Stimulated activated CD8-positive, alpha-beta memory T cell treated with anti-CD3 and anti-CD28 coated beads, Interleukin-7, amount 100 ng/mL, for 4 hours (primary cell): Measurements from ENCODE around the gene TIGD6.
"Not testable (repeated sequence)": the region's sequence is repeated elsewhere in the genome, so short reads cannot be mapped to it uniquely, and the experiment has no call there.

Experiments used
- DNase-seq, 2 donors: peaks; one replicate each; pipeline ENCODE4 v3.0.0-alpha.2; 2020; ENCODE audit warnings: low read depth in 2 of 2

TIGD6 gene

DNA sequence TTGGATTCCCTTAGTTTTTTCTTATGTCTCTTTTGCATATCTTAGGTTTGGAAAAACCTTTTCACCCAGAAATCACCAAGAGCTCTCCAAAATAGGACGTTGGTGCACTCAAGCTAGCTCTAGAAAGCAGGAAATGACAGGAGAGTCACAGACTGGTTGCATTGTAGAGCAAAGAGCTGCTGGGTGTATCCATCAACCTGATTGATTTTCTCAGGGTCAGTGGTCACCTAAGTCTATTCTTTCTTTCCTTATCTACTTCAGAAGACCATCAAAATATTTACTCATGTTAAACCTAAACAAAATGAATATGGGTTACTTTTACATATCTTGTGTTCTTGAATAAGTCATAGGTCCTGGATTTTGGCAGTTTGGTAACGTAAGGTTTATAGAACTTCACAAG lies 25.0 kb downstream of the TIGD6 start:
- no peak for DNase-seq

DNA sequence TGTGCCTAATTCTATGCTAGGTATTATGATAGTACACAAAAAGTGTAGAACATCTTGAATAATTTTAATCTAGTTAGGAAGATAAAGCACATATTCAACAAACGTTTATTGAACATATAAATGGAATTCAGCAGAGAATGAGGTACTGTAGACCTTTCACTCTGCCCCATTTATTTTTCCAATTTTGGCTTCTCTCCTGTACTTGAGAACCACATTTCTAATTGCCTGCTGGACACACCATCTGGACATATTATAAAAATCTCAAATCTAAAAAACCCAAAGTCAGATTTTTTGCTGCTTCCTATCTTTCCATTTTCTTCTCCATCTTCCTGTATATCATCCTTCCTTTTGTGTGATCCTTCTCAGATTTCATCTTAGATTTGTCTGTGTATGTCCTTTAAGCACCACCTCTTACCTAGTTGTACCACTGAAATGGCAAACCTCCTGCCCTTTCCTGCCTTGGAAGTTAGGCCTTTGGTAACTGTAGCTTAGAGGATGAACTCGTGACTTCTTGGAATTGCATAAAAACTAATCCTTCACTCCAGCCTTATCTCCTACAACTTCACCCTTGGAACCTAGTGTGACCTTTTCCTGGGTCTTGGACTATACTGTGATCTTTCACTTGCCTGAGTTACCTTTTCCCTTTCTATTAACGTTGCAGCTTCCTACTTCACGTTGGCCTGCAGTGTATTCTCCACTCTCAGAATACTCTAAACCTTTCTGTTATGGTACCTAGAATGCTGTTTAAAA lies 31.1 kb downstream of the TIGD6 start:
- no peak for DNase-seq

DNA sequence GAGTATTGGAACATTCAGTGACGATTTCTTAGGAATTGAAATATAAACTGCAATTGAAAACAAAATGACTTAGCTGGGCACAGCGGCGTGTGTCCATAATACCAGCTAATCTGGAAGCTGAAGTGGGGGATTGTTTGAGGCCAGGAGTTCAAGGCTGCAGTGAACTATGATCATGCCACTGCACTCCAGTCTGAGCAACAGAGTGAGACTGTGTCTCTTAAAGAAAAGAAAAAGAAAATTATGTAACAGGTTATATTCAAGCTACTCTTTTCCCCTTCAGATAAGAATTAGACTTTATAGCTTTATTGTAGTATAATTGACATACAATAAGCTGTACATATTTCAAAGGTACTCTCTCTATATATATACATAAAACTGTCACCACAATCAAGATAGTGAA lies 33.5 kb downstream of the TIGD6 start:
- DNase-seq = no peak

DNA sequence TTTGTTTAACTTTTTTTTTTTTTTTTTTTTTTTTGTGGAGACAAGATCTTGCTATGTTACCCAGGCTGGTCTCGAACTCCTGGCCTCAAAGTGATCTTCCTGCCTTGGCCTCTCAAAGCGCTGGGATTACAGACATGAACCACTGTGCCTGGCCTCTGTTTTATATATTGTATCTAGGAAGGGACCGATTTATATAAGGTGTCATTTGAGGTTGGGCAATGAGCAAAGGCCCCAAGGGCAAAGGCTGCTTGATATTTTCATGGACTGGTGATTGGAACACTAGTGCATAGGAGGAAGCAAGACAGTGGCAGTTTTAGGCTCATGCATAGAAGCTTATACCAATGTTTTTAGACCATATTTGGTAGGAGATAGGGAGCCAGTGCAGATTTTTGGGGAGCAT lies 36.7 kb downstream of the TIGD6 start:
- no peak for DNase-seq

DNA sequence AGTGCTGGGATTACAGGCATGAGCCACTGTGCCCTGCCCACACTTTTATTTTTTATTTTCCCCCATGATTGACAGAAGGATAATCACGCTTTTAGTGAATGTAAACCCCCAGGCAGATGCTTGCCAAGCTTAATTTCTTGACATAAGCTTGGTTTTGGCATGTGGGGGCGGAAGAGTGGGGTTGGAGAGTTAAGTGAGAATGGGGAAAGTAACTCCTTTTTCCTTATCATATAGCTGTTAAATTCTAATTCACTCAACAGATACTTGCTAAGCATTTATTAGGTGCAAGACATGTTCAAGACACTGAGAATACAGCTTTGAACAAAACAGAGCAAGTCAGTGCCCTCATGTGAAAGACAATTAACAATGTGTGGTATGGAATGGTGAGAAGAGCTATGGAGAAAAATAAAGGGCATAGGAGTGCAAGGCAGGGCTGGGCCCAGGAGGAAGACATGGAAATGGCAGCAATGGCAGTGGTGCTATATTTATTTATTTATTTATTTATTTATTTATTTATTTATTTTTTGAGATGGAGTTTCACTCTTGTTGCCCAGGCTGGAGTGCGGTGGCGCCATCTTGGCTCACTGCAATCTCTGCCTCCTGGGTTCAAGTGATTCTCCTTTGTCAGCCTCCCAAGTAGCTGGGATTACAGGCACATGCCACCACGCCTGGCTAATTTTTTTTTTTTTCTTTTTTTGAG lies 37.7 kb downstream of the TIGD6 start:
- DNase-seq = no peak

DNA sequence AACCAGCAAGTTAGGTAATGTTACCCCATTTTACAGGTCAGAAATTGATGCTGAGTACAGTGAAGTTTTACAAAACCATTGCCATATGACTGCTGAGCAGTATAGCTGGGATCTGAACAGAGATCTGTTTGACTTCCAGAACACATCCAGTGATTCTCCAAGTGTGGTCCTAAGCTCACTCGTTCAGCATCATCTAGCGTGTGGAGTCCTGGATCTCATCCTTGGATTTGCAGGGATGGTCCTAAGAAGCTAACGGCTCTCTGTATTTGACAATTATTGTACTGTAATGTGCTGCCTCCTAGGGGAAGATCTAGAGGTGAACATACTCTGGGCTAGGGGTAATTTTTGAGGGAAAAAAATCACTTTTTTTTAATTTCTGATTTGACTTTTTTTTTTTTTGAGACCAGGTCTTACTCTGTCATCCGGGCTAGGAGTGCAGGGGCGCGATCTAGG lies 38.5 kb downstream of the TIGD6 start:
- DNase-seq = no peak

DNA sequence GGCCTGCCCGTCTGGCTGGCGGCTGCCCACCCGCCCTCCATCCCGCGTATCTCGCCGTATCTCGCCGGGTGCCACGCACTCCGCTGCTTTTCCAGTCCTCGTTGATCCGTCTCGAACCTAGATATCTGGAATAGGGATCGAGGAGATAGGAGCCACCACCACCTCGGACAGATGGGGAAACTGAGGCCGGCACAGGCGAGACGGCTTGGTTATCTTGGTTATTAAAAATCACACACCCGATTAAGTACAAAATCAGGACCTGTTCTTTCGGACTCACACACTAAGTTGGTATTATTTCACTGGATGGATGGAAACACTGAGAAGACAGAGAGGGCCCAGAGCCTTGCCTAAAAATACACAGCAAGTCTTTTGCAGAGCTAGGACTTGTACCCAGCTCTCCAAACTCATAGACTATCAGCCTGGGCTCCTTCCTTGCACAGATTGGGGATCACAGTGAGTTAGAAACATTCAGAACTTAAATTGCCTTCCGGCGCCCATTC lies 39.2 kb downstream of the TIGD6 start:
- DNase-seq = no peak

DNA sequence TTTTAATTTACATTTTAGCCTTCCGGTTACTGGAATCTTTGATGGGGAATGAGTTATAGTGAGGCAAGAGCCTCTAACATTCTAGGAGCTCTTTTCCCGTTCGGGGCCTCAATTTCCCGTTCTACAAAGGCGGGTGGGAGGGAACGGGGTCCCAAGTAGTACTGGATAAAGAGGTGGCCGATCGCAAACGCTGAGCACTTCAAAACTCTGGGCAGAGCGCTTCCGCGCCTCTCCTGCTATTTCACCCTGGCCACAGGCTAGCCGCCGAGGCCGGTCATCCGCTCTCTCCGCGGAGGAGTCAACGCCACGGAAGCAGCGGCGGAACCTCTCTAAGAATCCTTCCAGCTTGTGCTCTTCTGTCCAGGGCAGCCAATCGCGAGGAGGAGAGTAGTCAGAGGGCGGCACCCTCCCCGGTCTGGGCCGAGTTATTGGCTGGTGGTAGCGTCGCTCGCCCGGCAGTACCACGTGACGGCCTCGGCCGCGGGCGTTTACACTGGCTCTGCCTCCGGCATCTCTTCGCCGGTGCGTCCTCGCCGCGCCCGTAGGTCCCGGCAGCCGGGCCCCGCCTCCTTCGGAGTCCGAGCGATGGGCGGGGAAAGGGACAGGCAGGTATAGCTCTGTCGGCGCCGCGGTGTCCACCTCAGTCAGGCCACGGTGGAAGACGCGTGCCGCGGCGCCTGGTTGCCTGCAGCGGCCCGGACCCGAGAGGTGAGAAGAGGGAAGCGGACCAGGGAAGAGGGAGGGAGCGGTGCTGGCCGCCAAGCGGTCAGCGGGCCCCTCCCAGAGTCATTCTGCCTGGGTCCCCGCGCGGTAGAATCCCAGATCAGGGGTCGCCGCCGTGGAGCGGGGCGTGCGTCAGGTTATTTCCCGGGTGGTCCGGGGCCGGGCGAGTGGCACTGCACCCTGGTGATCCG lies 39.9 kb downstream of the TIGD6 start, which contains the start of gene SLC26A2:
Gene SLC26A2 (plus strand): TSS at position 487 of the 914 bp plus-strand sequence. CDS start 16,895 bp downstream, outside the sequence.
- peak; percentile 90 to 93 for DNase-seq

DNA sequence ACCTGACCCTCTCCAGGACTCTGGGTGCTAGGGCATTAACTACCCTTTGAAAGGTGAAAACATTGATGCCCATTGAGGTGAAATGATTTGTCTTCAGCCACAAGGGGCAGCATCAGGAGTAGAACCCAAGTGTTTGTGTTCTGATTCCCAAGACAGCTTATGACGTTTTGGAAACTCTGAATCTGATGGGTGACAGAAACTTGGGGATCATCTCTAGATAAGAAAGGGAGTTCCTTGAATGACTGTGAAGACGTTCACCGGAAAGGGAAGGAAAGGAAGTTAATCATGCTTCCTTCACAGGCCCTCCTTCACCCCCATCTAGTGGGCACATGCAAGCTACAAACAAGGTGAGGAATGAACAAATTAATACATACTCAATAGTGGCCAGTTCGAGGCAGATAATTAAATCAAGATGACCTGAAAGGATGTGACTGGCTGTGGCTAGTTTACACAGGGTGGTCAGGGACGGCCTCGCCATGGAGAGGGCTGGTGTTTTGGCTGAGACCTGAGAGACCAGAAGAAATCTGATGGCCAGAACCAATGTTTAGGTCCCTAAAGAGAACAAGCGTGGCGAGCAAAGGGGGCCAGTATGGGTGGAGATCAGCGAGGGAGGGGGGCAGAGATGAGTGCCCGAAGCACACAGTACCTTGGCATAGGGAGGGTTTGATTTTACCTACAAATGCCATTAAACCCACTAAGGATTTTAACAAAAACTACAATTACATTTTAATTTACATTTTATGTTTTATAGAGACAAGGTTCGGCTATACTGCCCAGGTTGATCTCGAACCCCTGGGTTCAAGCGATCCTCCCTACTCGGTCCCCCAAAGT lies 40.8 kb downstream of the TIGD6 start:
- peak; percentile 25 to 42 for DNase-seq

DNA sequence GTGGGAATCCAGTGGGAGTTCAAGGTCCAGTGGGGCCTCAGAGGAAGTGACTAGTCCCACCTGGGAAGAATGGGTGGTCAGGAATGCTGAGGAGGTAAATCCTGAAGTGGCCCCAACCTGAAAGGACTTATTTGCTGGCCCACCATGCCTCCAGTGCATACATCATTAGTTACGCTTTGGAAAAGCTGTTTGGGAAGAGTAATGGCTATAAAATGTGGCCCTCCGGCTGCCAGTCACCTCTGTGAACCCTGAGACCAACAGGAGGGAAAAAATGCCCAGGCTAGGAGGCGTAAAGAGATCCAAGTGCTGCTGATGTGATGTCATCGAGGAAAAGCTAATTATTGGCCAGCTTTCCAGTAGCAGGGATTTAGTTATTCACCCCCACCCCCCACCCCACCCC lies 42.6 kb downstream of the TIGD6 start:
- DNase-seq = no peak

DNA sequence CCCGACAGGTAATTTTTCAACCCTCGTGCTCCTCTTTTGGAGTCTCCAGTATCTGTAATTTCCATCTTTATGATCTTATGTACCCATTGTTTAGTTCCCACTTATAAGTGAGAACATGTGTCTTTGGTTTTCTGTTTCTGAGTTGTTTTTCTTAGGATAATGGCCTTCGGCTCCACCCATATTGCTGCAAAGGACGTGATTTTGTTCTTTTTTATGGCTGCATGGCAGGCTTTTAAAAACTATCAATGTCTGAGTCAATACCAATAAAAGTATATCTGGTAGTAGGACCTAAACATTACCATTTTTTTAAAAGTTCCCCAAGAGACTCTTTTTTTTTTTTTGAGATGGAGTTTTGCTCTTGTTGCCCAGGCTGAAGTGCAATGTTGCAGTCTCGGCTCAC lies 43.8 kb downstream of the TIGD6 start:
- no peak for DNase-seq

DNA sequence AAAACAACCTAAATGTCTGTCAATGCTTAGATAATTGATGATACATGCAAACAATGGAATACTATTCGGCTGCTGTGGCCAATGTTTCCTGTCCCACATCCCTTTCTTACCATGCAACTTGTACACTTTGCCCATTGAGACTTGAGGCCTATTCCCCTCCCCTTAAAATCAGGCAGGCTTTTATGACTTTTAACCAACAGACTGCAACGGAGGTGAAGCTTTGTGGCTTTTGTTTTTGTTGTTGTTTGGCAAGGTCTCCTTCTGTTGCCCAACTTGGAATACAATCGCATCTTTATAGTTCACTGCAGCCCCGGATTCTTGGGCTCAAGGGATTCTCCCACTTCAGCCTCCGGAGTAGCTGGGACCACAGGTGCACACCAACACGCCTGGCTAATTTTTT lies 45.7 kb downstream of the TIGD6 start:
- DNase-seq = no peak

DNA sequence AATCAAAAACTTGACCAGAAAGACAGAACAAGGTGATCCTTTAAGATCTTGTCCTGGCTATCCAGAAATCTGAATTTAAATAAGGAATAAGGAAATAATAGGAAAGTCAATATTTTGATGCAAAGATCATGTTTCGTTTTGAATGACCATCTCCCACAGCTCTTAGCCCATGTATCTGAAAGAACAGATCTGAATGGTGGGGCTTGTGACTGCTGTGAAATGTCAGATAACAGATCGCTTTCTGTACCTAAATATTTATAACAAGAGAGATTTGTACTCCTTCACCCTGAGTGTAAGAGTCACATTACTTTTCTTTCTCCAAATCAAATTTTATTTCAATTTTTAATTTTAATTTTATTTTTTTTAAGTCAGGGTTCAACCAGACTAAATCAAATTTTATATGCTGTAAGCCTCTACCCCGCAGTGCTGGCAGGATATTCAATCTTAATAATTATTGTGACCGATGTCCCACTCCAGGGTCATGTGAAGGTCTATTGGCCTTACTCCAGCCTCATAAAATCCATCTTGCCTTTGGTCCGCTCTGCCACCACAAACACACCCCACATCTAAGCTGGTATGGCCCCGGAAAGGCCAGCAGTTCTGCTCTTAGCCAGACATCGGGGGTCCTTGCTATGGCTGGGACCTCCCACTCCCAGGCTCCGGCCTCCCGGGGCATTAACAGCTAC lies 46.9 kb downstream of the TIGD6 start:
- no peak for DNase-seq

DNA sequence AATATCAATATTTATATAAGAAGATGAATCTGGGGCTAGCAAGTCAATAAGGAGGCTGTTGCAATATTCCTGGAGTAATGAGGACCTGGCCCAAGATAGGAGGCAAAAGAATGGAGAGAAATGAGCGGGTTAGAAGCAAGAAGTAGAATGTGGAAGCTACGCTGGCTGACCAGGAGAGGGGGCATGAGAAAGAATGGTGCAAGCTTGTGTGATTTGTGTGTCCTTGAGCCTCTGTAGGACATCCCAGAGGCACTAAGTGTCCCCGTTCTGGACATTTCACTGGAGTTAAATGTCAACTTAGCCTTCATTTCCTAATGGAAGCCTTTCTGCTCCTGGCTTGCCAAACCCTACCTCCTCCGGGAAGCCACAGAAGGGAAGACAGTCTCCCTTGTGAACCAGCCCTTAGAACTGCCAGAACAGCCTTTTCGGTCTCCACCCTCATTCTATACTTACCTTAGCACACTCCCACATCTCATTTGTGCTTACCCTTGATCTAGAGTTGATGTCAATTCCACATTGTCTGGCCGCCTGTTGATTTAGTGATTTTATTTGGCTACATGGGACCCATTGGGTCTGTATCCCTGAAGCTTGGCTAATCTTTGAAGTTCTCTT lies 49.2 kb downstream of the TIGD6 start:
- DNase-seq = no peak

DNA sequence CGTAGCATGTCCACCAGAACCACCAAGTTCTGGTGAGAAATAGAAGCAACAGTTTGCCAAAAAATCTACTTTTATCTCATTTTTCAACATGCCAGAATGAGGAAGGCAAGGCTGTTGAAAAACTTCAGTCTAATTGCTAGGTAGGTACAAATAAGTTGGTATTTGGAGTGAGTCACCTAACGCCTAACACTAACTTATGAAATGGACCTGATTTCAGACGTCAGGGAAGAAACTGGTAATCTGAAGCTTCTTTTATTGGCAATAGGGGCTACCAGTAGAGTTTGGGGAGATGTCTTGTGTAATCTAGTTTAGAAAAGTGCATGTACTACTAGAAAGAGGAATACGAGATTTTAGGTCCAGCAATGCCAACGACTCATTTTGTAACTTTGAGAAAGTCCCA lies 51.5 kb downstream of the TIGD6 start:
- no peak for DNase-seq

DNA sequence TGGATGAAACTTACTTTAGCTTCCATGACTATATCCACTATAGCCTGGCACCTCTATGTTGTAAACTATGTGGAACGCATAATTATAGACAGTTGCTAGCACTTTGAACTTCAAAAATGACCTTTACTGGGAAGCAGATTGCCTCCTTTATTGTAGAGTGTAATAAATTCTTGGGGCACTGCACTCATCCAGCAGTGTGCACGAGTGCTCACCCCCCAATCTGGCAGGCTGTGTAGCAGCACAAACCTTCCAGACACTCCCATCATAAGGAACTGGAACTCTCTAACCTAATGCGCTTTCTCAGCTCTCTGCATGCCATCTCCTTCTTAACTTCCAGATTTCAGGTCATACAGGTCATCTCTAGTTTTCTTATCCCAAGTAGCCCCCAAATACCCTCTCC lies 54.3 kb downstream of the TIGD6 start:
- no peak for DNase-seq

DNA sequence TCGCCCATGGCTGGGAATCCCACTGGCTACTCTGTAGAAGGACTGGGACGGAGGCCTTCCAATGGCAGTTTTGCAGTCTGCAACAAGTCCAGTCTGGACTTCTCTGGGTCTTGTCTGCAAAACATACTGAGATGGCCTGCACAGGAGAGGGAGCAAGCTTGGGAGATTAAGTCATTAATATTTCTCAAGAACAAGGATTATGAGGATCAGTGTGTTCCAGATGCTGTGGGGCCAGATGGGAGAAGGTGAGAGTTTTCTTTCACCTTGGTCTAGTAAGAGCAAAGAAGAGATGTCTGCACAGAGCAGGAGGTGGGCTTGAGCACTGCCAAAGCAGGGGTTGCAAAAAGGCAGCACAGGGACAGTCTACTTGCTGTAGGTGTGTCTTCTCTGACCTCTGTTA lies 55.8 kb downstream of the TIGD6 start, which contains the start of gene PDE6A:
Gene PDE6A (minus strand): TSS at position 128 of the 400 bp plus-strand sequence. CDS start 120 bp downstream, at position 8.
- DNase-seq = no peak

DNA sequence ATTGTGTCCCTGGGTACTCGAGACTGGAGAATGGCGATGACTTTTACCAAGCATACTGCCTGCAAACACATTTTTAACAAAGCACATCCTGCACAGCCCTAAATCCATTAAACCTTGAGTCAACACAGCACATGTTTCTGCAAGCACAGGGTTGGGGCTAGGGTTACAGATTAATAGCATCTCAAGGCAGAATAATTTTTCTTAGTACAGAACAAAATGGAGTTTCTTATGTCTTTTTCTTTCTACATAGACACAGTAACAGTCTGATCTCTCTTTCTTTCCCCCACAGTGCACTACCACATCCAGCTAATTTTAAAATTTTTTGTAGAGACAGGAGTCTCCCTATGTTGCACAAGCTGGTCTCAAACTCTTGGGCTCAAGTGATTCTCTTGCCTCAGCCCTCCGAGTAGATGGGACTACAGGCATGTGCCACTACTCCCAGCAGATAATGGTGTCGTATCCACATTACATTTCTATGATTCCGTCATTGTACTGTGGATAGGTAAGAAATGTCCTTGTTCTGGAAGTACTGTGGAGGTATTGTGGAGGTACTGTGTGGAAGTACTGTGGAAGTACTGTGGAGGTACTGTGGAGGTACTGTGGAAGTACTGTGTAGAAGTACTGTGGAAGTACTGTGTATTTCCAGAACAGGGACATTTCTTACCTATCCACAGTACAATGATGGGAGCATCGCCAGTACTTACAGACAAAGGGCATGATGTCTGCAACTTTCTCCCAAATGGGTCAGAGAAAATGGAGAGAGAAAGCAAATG lies 57.1 kb downstream of the TIGD6 start:
- not testable (repeated sequence) for DNase-seq
